ENCODE measurements around the gene CYP11A1.
"Not testable (repeated sequence)": the region's sequence is repeated elsewhere in the genome, so short reads cannot be mapped to it uniquely, and the experiment has no call there.

DNA sequence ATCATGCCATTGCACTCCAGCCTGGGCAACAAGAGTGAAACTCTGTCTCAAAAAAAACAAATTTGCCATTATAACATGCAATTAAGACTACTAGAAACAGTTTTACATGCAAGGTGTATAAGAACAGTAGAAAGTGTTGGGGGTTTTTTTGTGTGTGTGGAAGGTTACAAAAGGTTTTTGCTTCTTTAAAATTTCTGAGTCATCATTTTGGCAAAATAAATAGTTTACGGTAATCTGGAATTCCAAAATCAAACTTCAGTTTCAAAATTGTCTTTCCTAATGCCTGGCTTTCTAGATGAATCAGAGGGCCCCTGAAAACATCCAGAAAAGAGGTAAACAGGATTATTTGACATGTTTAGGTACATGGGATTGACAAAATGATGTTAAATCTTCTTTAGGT is 6.6 kb downstream of the CYP11A1 start:
- TF ChIP-seq, protein P1, sequence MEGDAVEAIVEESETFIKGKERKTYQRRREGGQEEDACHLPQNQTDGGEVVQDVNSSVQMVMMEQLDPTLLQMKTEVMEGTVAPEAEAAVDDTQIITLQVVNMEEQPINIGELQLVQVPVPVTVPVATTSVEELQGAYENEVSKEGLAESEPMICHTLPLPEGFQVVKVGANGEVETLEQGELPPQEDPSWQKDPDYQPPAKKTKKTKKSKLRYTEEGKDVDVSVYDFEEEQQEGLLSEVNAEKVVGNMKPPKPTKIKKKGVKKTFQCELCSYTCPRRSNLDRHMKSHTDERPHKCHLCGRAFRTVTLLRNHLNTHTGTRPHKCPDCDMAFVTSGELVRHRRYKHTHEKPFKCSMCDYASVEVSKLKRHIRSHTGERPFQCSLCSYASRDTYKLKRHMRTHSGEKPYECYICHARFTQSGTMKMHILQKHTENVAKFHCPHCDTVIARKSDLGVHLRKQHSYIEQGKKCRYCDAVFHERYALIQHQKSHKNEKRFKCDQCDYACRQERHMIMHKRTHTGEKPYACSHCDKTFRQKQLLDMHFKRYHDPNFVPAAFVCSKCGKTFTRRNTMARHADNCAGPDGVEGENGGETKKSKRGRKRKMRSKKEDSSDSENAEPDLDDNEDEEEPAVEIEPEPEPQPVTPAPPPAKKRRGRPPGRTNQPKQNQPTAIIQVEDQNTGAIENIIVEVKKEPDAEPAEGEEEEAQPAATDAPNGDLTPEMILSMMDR (IDR thresholded peaks at IDR 0.05; ENCODE audit: insufficient read depth, low read depth, low read length): not testable (repeated sequence)
- TF ChIP-seq EZH2 (IDR thresholded peaks at IDR 0.05; ENCODE audit: insufficient read depth, low read length): not testable (repeated sequence)
